Measurements from ENCODE around the gene PRKCI.
"Not testable (repeated sequence)": the region's sequence is repeated elsewhere in the genome, so short reads cannot be mapped to it uniquely, and the experiment has no call there.

- not testable (repeated sequence) for TF ChIP-seq CTCF, POLR2A (IDR thresholded peaks at IDR 0.05)
These were observed 26.5 kb upstream of the PRKCI start for GRCh38 chr3:170195759-170196158.
